ENCODE results near the gene KIAA0040.

The KIAA0040 gene

DNA sequence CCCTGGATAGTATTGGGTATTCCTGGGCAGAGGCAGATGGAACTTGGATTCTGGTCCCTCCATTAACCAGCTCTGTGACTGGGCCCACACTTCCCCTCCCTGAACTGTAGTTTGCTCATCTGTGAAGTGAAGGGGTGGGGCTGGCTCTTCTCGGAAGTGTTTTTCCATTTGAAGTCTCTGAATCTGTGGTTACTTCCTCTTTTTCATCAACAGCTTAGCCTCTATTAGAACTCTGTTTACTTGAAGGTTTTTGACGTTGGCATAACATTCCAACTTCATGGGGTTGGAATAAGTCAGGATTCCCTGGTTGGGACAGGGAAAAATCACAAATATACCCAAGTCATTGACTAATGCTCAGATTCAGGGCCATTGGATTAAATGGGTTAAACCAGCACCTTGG, 3.6 kb downstream of the KIAA0040 start:
- TF ChIP-seq, protein P1, sequence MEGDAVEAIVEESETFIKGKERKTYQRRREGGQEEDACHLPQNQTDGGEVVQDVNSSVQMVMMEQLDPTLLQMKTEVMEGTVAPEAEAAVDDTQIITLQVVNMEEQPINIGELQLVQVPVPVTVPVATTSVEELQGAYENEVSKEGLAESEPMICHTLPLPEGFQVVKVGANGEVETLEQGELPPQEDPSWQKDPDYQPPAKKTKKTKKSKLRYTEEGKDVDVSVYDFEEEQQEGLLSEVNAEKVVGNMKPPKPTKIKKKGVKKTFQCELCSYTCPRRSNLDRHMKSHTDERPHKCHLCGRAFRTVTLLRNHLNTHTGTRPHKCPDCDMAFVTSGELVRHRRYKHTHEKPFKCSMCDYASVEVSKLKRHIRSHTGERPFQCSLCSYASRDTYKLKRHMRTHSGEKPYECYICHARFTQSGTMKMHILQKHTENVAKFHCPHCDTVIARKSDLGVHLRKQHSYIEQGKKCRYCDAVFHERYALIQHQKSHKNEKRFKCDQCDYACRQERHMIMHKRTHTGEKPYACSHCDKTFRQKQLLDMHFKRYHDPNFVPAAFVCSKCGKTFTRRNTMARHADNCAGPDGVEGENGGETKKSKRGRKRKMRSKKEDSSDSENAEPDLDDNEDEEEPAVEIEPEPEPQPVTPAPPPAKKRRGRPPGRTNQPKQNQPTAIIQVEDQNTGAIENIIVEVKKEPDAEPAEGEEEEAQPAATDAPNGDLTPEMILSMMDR (conservative IDR thresholded peaks at IDR 0.05): no peak
- no peak overlapping the region for H3K27ac ChIP-seq

DNA sequence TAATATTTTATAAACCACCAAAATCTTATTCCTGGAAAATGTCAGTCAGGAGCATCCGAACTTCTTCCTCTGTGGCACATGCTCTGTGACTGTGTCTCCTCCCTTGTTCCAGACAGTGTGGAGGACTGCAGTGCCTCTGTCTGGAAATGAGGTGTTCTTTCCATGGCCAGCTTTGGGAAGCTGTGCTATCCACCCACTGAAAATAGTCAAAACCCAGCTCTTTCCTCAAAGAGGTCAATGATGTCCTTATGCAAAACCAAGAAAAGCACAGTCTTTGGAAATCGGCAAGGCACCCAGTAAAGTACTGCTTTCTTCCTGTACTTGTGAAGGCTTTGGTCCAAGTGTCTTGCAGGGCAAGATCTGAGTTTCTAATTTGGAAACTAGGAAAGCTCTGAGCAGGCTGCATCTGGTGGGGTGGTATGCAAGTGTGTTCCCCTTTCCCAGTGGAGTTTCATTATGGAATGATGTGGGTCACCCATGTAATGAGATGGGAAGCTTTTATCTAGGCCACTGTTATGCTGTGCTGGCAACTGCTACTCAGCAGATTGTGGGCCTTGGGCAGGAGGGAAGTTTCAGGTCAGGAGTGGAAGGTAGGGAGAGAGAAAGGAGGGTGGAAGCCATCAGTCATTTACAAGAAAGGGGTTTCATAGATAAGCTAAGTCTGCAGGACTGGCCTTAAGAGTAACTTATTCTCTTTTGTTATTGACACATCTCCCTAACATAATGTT, 6.0 kb downstream of the KIAA0040 start:
- TF ChIP-seq, protein P1 (conservative IDR thresholded peaks at IDR 0.05): no peak
- no peak overlapping the region for H3K27ac ChIP-seq

DNA sequence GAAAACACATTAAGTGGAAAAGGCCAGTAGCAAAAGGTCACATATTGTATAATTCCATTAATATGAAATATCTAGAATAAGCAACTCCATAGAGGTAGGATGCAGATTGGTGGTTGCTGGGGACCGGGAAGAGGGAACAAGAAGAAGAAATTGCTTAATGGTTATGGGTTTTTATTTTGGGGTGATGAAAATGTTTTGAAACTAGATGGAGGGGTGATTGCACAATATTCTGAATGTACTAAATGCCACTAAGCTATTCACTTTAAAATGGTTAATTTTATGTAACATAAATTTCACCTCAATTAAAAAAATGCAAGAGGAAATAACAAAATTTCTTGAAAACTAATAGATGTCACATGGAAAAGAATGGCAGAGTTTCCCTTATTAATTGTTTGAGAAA, 6.7 kb downstream of the KIAA0040 start:
- no peak overlapping the region for H3K27ac ChIP-seq
- TF ChIP-seq, protein P1 (conservative IDR thresholded peaks at IDR 0.05): no peak

DNA sequence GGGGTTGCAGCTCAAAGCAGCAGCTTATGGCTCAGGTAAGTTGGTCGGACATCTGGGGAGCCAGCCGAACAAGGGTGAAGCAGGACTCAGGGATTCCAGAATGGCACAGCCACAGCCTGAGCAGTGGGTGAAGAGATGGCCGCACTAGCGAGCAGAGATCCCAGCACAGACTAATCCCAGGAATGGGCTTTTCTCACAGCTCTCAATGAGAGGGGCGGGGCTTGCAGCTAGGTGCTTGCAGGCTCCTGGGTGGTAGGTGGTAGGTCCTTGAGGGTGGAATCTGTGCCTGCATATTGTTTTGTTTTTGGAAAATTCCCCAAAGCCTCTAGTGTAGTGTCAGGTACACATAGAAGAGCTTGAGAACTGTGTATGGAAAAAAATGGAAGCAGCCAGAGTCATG, 9.0 kb downstream of the KIAA0040 start:
- TF ChIP-seq, protein P1 (conservative IDR thresholded peaks at IDR 0.05): no peak
- H3K27ac ChIP-seq: no peak overlapping the region

DNA sequence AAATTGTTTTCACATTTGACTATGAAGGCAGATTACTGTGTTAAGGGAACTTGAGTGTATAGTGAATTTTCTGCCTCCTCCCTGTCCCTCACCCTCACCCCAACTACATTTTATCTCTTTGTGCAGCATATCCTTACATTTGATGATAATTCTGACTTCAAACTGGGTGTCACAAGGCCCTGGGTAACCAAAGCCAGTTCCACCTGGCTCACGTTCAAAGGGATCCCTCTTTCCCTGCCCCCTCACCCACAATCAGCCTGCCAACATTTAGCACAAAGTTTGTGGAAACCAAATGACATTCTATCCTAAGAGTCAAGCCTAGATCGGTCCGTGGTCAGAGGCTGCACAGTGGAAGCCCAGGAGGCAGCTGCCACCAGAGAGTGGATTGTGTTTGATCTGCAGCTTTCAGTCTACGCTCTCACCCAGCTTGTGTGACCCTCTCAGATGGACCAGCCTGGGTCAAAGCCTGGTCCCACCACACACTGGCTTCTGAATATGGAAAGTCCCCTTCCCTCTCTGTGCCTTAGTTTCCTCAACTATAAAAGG, 10.3 kb downstream of the KIAA0040 start:
- H3K27ac ChIP-seq: no peak overlapping the region
- TF ChIP-seq, protein P1 (conservative IDR thresholded peaks at IDR 0.05): no peak

DNA sequence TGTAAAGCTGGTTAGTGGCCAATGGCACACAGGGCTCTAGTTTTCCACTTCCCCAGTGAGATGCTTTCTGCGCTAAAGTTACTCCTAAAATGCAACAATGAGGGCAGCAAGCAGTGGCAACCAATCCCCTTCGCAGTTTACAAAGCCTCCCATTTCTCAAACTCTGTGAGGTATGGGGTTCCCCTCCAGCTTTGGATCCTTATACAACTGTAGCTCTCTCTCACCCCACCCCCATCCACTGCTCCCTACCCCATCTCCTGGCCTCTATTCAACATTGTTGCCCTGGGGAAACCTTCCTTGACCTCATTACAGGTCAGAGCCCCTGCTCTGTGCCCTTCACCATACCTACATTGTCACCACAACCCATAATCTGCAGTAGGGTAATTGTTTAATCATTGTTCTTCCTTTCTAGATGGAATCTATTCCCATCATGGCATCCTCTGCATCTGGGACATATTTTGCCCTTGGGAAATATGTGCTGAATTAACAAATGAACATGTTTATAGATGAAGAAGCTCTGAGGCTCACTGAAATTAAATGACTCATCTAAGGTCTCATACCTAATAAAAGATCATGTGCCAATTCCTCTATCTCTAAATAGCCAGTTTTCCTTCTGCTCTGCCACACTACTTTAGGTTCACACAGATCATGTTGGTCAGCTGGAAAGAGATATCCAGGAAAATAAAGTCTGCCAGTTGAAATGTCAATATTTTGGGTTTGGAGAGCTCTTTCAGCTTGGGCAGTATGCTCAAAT, 12.6 kb downstream of the KIAA0040 start:
- H3K27ac ChIP-seq: no peak overlapping the region
- TF ChIP-seq, protein P1 (conservative IDR thresholded peaks at IDR 0.05): no peak

DNA sequence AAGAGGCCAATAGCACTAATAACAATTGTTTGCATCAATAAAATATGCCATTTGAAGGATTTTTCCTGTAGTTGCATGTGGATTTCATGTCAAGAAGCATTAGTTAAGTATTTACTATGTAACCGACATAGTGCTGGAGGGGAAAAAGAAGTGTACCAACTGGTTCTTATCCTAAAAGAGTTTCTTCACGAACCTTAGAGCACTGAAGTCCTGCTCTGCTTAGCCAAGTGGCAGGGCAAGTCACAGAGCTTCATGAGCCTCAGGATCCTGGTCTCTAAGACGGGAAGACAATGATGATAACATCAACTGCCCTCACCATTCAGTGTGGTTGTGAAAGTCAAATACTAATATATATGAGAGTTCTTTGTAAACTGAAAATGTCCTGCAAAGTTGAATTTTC, 14.1 kb downstream of the KIAA0040 start:
- TF ChIP-seq, protein P1 (conservative IDR thresholded peaks at IDR 0.05): no peak
- H3K27ac ChIP-seq: no peak overlapping the region
